CD4-positive, alpha-beta T cell treated with Interleukin-4 for 1 hour (primary cell): ENCODE data around the gene LRRC71.
"Not testable (repeated sequence)": the region's sequence is repeated elsewhere in the genome, so short reads cannot be mapped to it uniquely, and the experiment has no call there.

ENCODE experiments used
- DNase-seq, 2 donors: peaks; one replicate each; pipeline ENCODE4 v3.0.0-alpha.2; 2020 to 2022

Gene LRRC71

DNA sequence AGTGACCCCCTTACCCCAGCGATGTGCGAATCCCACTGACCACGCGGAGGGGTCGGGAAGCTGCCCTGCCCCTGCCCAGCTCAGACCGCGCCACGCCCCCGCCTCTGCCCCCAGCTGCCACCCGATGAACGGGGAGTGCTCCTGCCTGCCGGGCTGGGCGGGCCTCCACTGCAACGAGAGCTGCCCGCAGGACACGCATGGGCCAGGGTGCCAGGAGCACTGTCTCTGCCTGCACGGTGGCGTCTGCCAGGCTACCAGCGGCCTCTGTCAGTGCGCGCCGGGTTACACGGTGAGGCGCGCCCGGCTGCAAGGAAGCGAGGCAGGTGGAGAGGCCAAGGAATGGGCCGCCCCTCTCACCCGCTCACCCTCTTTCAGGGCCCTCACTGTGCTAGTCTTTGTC, 11.9 kb upstream of the LRRC71 start:
- no peak for DNase-seq

DNA sequence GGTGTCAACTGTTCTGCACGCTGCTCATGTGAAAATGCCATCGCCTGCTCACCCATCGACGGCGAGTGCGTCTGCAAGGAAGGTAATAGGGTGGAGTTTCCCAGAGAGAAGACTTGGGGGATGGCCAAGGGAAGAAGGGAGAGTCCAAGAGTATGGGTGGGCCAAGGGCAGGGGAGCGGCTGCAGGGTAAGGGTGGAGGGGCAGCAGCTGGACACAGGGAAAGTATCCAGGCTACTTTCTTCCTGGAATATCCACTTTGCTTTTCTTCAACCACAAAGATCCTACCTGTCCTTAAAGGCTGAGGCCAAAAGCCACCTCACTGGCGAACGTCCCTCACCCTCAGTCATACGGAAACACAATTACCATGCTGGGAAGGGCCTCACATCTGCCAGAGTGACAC, 11.5 kb upstream of the LRRC71 start:
- no peak for DNase-seq

DNA sequence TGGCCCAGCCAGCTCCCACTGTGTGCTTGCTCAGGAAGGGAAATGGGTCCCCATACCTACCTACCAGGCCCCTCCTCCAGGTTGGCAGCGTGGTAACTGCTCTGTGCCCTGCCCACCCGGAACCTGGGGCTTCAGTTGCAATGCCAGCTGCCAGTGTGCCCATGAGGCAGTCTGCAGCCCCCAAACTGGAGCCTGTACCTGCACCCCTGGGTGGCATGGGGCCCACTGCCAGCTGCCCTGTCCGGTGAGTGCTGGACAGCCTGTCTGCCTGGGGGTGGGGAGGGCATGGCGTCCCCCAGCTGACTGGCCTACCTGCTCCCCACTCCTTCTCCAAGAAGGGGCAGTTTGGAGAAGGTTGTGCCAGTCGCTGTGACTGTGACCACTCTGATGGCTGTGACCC, 10.8 kb upstream of the LRRC71 start:
- no peak for DNase-seq

DNA sequence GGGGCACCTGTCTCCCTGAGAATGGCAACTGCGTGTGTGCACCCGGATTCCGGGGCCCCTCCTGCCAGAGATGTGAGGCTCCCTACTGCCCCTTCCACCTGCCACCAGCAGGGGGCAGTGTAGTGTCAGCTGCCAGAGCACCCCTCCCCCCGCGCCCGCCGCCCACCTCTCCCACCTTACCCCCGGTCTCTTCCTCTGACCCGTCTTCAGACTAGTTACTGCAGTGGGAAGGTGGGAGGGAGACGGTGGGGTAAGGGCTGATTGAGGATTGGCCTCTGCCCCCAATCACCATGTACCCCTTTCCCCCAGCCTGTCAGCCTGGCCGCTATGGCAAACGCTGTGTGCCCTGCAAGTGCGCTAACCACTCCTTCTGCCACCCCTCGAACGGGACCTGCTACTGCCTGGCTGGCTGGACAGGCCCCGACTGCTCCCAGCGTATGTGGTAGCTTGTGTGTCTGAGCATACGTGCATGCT, 10.1 kb upstream of the LRRC71 start:
- DNase-seq, result peak; percentile 32 to 54

DNA sequence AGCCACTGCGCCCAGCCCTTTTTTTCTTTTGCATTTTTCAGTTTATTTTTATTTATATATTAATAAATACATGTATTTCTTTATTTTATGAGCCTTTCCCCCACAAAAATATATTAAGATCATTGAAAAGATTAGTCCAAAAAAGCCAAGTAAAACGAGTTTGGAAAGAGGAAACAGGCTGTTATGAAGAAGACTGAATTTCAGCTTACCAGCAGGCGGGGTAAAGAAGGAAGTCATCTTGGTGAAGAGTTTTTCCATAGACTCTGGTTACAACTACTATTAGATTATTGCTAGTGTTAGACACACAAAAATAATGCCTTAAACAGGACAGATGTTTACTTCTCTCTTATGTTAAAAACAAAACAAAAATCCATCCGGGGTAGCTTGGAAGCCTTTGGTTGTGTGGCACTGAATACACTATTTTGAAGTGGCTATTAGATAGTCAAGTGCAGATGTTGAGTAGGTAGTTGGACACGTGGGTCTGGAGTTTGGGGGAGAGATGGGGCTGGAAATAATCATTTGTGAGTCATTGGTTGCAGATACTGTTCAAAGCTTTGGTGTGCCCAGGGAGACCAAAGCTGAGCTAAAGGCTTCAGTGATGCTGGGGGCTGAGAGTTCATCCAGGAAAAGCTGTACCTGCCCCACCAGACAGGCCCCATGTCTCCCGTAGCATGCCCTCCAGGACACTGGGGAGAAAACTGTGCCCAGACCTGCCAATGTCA, 8.7 kb upstream of the LRRC71 start:
- DNase-seq, result no peak

DNA sequence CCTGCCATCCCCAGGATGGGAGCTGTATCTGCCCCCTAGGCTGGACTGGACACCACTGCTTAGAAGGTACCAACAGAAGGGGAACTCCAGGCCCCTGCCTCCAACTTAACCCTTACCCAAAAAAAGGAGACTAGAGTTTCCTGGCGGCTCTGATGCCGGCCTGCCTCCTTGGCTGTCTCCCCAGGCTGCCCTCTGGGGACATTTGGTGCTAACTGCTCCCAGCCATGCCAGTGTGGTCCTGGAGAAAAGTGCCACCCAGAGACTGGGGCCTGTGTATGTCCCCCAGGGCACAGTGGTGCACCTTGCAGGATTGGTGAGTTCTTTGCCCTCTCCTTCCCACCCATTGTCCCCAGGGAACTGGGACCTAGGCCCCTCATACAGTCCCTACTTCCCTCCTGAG, 8.1 kb upstream of the LRRC71 start:
- no peak for DNase-seq

DNA sequence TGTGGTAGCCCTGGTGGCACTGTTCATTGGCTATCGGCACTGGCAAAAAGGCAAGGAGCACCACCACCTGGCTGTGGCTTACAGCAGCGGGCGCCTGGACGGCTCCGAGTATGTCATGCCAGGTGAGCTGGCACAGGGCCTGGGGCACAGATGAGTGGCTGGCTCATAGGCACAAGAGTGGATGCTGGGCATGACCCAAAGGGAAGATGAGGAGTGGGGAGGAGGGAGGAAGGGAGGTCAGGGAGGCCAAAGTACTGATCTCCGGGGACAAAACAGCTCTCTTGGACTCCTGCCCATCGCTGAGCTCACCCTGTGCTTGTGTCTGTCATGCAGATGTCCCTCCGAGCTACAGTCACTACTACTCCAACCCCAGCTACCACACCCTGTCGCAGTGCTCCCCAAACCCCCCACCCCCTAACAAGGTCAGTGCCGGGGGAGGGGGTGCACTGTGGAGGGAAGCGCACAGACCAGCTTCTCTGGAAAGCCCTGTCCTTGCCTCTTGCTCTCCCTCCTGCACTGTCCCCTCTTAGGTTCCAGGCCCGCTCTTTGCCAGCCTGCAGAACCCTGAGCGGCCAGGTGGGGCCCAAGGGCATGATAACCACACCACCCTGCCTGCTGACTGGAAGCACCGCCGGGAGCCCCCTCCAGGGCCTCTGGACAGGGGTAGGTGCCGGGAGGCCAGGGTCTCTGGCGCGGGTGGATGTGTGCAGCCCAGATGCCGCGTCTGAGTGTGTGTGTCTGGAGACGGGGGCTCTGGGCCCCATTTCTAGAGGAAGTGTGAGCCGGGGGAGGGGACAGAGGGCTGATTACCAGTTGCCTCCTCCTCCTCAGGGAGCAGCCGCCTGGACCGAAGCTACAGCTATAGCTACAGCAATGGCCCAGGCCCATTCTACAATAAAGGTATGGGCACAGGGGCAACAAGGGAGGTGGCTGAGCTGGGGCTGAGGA, 7.3 kb upstream of the LRRC71 start:
- DNase-seq, result no peak

DNA sequence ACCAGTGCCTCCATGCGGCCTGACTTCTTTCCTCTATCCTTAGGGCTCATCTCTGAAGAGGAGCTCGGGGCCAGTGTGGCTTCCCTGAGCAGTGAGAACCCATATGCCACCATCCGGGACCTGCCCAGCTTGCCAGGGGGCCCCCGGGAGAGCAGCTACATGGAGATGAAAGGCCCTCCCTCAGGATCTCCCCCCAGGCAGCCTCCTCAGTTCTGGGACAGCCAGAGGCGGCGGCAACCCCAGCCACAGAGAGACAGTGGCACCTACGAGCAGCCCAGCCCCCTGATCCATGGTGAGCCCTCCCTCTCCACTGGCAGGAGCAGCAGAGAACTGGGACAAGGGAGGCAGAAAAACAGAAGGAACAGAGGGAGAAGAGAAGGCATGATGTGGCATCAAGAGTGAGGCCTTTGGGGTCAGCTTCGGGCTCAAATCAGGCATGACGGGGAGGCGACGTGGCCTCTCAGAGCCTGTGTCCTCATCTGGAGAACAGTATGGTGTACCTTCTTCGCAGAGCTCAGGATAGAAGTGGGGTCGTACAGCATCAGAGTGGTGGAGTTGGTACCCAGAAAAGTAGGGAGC, 6.5 kb upstream of the LRRC71 start:
- no peak for DNase-seq

DNA sequence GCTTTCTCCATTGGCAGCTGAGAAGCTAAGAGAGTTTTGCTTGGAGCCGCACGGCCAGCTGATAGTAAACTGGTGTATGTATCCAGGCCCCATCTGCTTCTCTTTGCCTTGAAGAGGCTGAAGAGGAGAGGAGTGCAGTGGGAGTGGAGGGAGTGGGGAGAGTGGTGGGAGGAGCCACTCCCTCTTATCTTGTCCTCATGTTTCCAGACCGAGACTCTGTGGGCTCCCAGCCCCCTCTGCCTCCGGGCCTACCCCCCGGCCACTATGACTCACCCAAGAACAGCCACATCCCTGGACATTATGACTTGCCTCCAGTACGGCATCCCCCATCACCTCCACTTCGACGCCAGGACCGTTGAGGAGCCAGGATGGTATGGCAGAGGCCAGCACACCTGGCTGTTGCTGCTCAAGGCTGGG, 6.0 kb upstream of the LRRC71 start:
- no peak for DNase-seq

DNA sequence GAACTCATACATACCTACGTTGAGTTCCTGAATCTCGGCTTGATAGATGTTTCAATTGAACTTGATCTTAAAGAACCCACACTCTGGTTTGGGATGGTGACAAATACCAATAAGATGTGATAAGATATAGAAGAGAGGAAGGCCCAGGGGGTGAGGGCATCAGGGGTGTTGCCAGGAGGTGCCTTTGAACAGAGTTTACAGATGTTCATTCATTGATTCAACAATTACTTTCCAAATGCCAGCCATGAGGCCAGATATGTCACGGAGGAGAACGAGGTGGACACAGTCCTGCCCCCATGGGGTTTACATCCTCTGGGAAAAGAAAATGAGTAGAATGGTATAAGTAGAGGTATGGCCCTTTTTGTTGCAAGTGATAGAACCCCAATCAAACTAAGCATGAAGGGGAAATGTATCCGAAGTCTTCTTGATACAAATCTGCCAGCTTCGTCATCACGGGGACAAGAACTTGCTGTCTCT, 659 bp downstream of the LRRC71 start:
- no peak for DNase-seq

DNA sequence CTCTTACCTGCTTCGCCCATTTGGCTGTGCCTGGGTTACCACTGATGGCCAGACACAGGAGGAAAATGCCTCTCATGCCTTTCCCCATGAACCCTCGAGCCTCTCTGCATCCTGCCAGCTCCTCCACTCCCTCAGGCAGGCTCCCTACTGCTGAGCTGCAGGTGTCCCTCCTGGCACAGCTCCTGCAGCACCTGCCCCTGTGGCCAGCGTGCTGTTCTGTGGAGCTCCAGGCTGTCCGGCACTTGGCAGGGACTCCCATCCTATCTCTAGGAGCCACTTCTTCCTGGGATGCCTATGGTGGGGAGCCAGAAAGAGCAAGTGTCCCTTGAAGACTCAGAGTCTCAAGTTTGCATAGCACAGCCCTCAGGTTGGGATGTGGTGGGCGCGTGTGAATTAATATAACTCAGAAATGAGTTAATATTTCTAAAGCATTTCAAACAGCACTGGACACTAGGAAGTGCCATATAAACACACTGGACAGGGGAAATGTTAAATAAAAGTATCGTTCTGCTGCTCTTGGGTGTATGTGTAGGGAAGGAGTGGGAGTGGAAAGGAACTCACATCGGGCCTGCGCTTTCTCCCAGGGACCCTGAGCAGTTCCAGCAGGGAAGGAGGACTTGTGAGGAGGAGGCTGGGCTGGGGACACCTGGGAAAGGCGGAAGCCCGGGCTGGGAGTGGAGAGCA, 2.7 kb downstream of the LRRC71 start:
- DNase-seq, result no peak

DNA sequence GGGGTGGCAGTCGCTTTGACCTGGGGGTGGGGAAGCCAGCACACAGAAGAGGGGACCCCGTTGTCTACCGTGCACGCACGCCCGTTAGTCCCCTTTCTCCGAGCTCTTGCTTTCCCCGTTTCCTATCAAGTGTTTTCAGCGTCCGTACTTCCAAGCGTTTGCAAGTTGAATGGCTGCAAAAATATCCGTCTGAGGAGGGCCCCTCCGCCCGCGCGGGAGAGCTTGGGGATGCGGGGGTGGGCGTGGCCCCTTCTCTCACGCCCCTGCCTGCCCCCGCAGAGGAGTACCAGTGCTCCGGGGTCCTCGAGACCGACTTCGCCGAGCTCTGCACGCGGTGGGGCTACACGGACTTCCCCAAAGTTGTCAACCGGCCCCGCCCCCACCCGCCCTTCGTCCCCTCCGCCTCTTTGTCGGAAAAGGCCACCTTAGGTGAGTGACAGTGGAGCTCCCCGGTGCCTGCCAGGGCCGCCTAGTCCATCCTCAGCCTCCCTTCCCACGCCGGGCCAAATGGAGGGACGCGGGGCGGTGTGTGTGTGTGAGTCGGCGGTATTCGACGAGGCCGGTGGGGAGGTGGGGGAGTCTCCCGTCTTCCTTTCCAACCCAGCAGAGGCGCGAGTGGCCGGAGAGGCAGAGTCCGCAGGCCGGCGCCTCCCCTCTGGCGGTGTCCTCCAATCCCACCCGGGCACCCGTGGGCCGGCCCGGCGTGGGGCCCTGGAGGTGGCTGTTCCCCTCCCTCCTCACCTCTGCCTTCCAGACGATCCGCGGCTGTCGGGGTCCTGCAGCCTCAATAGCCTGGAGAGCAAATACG, 3.4 kb downstream of the LRRC71 start:
- DNase-seq, result no peak

DNA sequence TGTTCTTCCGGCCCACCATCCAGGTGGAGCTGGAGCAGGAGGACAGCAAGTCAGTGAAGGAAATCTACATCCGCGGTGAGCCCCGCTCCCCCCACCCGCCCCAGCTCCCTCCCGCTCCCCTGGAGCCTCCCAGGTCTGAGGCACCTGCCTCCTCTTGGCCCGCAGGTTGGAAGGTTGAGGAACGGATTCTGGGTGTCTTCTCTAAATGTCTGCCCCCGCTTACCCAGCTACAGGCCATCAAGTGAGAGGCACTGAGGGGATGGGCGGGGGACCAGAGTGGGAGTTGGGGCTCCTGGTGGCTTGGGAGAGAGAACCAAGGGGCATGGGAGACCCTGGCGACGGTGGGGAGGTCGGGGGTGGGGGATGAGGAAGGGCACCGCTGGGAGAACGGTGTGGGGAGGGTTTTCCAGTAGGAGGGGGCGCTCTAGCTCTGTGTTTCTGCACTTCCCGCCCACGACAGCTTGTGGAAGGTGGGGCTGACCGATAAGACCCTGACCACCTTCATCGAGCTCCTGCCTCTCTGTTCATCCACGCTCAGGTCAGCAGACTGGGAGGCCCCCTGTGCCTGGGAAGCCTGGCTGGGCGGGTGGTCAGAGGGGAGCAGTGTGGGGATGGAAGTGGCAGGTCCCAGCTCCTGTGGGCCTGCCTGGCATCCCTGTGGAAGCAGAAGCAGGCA, 4.2 kb downstream of the LRRC71 start:
- no peak for DNase-seq

DNA sequence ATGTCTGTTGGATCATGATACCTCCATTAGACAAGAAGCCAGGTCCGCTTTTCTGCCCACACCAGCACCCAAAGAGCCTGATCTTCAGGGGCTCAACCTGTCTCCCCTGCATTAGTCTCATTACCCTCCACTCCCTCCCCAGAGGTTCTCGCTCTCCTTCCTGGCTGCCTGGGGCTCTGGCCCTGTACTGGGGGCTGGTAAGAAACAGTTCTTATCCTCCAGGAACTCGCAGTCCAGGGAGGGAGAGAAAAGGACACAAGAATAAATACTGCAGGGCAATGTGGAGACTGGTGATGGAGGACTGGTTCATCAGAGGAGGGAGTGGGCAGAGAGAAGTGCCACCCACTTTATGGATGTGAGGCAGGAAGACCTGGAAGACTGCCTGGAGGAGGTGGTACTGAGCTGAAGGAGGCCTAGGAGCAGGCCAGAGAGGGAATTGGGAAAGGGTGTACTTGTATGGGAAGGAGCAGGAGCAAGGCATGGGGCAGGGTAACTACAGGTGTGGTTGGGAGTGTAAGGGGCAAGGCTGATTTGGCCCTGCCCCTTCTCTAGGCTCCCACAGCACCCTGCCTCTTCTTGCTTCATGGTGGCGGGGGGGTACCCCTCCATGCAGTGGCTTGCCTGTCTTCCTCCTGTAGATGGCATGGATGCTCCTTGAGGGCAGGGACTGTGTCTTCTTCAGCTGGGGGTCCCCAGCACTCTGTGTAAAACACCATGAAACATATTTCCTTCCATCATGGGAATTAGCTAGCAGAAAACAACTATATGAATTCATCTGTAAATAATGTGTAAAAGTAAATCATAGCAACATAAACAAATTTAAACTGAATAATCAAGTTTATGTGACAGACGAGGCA, 5.0 kb downstream of the LRRC71 start:
- DNase-seq, result no peak

DNA sequence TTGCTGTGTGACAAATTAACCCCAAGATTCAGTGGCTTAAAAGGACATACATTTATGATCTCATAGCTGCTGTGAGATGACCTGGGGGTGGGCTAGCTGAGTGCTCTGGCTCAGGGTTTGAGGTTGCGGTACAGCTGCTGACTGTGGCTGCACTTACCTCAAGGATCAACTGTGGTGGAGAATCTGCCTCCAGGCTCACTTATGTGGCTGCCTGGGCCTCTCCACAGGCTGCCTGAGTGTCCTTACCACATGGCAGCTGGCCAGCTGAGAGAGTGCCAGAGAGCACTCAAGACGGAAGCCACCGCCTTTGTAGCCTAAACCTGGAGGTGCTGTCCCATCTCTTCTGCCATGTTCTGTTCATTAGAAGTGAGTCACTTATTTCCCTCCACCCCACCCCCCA, 5.7 kb downstream of the LRRC71 start:
- DNase-seq, result peak in 1 of 2 donors; percentile 23

DNA sequence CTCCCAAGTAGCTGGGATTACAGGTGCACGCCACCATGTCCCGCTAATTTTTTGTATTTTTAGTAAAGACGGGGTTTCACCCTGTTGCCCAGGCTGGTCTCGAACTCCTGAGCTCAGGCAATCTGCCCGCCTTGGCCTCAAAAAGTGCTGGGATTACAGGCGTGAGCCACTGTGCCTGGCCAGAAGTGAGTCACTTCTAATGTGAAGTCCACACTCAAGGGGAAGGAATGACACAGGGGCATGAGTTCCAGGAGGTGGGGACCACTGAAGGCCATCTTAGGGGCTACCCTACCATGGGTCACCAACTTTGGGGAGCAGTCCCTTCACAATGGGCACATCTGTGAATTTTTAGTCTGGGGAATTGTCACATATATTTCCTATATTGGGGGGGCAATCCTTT, 6.3 kb downstream of the LRRC71 start:
- DNase-seq, result not testable (repeated sequence)

DNA sequence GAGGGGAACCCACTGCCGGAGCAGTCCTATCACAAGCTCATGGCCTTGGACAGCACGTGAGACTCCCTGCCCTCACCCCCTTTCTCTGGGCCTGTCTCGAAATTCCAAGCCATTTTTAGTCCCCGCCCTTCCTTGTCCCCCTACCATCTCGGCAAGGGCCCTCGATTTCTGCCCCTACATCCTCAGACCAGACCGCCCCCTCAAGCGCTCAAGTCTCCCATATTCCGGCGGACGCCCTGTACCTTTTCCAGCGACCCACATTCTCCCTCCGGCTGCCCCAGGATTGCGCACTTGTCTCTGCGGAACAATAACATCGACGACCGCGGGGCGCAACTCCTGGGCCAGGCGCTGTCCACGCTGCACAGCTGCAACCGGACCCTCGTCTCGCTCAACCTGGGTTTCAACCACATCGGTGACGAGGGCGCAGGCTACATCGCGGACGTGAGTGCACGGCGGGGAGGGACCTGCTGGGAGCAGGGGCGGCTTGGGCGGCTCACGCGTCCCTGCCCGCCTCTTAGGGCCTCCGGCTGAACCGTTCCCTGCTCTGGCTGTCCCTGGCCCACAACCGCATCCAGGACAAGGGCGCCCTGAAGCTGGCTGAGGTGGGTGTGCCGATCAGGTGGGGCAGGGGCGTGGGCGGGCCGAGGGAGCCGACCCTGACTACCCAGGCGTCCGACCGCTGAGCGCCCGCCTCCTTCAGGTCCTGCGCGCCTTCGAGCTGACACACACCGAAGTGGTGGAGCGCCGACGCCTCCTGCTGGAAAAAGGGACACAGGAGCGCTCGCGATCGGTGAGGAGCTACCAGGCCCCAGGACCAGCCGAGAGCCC, 7.0 kb downstream of the LRRC71 start:
- peak; percentile 52 to 58 for DNase-seq

DNA sequence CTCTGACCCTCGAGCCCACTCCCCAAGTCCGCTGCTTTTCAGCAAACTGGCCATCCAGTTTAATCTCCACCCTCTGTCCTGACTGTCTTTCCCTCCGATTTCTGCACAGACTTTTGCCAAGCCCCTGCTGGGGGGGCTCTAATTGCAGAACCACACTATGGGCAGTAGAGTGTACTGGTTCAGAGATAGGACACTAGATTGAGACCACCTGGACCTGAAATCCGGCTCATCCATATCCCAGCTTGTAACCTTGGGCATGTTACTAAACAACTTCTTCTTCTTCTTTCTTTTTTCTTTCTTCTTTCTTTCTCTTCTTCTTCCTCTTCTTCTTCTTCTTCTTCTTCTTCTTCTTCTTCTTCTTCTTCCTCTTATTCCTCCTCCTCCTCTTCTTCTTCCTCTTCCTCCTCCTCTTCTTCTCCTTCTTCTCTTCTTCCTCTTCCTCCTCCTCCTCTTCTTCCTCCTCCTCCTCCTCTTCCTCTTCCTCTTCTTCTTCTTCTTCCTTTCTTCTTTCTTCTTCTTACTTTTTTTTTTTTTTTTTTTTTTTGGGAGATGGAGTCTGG, 7.7 kb downstream of the LRRC71 start:
- DNase-seq, result no peak

DNA sequence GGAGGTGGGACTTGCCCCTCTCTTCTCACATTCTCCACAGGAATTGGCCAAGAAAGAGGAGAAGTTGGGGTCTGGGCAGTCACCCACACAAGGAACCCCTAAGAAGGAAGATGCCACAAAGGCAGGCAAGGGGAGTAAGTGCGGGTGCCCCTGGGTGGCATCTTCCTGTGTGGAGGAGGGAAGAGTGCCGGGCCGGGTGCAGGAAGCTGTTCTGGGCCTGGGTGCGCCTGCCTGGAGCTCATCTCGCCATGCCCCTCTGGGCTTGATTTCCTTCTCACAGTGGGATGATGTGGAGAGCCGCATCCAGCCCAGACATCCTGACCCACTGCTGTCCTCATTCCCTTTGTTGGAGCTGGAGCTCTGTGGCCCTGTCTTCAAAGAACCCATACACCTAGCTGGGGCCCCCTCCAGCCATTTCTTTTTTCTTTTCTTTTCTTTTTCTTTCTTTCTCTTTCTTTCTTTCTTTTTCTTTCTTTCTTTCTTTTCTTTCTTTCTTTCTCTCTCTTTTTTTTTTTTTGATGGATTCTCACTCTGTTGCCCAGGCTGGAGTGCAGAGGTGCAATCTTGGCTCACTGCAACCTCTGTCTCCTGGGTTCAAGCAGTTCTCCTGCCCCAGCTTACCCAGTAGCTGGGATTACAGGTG, 9.3 kb downstream of the LRRC71 start:
- DNase-seq, result no peak
